GM12874 (cell line): ENCODE measurements around the gene DAPK1.

Source experiments
- TF ChIP-seq, protein P1 (sequence below): IDR thresholded peaks from 2 replicates; pipeline ENCODE4 v1.5.1; 2011; ENCODE audit warnings: low read depth, mild to moderate bottlenecking, control low read depth, low read length, moderate library complexity; ENCODE audit not compliant: insufficient read depth

The DAPK1 gene

DNA sequence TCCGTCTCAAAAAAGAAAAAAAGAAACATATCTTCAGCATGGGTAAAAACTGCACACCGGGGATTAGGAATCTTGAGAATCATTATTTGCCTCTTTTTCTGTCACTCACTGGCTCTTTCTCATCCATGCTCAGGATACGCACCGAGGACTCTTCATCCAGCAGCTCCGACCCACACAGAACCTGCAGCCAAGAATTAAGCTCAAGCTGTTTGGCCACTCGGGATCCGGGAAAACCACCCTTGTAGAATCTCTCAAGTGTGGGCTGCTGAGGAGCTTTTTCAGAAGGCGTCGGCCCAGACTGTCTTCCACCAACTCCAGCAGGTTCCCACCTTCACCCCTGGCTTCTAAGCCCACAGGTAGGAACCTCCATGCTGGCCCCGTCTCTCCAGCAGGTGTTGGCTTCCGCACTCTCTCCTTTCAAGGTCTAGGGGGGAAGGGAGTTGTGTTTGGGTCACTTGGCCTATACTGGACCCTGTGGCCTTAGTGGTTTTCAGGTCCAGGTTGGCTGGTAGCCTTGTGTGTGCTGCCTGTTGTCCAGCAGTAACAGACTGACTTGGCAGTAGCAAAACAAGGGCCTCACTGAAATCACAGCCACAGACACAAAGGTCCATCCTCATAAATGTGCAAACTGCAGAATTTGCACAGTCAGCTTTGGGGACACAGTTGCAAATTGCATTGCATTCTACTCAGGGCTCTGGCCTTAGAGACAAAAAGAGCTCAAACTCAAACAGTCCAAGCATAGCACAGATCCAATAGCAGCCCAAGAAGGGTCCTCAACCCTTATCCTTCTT lies 183.8 kb downstream of the DAPK1 start:
- TF ChIP-seq, protein P1, sequence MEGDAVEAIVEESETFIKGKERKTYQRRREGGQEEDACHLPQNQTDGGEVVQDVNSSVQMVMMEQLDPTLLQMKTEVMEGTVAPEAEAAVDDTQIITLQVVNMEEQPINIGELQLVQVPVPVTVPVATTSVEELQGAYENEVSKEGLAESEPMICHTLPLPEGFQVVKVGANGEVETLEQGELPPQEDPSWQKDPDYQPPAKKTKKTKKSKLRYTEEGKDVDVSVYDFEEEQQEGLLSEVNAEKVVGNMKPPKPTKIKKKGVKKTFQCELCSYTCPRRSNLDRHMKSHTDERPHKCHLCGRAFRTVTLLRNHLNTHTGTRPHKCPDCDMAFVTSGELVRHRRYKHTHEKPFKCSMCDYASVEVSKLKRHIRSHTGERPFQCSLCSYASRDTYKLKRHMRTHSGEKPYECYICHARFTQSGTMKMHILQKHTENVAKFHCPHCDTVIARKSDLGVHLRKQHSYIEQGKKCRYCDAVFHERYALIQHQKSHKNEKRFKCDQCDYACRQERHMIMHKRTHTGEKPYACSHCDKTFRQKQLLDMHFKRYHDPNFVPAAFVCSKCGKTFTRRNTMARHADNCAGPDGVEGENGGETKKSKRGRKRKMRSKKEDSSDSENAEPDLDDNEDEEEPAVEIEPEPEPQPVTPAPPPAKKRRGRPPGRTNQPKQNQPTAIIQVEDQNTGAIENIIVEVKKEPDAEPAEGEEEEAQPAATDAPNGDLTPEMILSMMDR, result no peak

DNA sequence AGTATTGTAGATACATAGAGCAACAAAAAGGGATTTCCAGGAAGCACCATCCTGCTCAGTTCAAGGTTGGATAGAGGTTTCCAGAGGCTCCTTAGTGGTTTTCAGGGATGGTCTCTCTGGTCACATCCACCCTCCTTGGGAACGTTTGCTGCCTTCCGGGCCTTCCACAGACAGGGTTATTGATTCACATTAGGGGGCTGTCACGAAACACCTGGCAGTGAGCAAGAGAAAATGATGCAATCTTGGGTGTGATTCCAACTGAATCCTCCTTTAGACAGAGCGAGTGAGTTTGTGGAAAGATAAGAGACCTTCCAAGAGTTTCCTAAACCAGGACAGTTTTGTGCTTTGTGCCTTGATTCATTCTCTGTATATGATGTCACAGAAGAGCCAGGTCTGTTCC lies 184.4 kb downstream of the DAPK1 start:
- TF ChIP-seq, protein P1, result no peak

DNA sequence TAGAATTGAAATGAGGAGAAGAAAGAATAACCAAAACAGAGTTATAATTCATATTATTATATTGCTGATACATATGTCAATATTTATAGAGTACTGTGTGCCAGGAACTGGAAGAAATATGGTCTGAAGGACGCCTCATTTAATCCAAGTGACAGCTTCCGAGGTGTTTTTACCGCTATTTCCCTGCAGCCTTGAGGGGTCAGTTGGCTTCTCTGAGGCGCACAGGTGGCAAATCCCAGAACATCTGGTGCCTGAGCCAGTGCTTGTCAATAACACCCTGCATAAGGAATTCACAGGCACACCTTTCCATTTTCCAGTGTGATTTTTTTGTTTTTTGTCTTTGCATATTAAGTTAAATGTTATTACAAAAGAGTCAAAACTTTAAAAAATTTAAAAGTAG lies 185.0 kb downstream of the DAPK1 start:
- TF ChIP-seq, protein P1, result no peak

DNA sequence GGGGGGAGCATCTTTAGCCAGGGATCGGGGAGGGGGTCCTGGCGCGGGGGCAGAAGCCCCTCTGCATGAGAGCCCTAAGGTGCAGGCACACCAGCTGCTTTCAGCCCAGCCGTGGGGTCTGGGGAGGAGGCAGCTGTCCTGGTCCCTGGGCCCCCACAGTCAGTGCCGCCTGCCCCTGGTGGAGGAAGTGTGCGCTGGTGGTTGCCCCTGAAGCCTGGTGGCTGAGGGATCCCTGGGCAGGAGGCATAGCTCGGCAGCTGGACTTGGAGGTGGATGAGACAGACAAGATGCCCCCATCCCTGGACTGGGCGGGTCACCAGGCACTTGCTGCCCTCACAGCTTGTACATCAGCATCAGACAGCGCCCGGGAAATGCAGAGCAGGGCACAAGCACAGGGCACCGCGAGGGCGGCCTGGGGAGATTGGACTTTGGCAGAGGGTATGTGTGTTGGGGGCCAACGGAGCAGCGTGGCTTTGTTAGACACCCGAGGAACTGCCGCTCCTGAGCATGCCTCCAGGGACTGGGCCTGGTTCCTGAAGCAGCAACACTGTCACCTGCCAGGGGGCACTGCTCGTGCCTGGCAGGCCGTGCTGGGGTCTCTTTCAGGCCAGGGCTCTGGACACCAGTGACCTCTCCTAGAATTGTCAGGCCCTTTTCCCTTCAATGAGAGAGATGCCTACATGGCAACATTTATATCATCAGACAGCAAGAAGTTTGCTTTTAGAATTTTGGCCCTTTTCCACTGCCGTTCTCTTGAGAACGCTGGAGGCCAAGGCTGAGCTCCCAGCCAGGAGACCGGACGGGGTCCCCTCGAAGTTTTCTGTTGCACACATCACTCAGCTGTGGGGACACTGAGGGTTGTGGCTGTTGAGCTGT lies 186.3 kb downstream of the DAPK1 start:
- TF ChIP-seq, protein P1, result no peak

DNA sequence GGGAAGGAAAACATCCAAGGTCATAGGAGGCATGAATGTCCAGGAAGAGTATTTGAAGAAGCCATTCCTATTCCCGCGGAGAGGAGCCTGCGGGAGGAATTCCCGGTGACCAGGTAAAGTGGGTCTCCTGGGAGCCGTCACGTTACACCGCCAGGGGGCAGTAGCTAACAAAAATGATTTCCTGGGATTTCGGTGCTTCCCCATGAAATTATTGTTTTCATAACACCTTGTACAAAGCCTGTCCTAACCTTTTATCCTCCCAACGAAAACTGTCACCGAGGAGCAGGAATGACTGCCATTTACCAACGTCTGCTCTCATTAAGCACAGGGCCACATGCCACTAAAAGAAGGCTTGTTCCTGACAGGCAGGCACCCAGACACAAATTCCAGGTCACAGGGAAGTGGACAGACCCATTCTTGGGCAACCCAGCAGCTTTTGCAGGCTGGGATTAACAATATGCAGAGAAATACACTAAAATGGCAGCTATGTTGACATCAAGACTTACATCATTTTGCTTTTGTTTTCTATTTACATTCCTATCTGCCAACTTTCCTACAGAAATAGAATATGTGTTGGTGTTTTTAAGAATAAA lies 187.1 kb downstream of the DAPK1 start:
- TF ChIP-seq, protein P1, result 0 out of 2 replicates have a peak, but pooled peaks have one; percentile 11

DNA sequence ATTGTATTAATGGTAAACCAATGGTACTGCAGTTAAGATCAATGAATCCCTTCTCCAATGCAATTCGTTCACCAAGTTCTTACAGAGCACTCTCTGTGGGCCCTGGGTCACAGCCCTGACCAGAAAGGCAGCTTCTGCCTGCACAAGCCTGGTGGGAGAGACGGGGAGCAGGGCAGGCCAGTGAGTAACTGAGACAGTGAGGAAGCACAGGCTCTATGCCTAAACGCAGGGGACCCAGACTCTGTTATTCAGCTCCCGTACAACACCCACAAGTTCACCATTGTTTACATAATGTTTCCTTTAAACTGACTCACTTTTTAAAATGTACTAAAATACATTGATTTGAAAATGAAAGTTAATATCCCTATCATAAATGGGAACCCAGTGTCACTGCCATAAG lies 187.8 kb downstream of the DAPK1 start:
- TF ChIP-seq, protein P1, result no peak
